GM12872 (cell line): Measurements from ENCODE around the gene NFATC1.

Experiments used
- TF ChIP-seq, protein P1 (sequence below): IDR thresholded peaks from 3 replicates; pipeline ENCODE4 v1.5.1; 2011; ENCODE audit warnings: low read depth, mild to moderate bottlenecking, low read length, moderate library complexity; ENCODE audit not compliant: insufficient read depth

Gene NFATC1

DNA sequence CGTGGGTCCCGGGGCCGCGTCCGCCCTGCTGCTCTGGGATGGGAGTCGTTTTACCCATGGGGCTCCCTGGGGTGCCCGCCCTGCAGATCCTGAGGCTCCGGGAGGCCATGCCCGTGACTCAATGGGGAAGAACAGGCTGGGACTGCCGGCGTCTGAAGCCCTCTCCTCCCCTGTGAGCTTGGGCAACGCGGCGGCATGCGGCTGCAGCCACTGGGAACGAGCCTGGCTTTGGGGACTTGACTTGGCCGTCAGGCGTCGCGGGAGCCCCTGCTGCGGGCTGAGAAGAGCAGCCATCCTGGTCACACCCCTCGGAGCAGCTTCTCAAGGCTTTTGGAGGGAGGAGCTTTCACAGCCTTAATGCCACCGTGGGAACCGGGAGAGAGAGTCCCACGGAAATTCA, 157.0 kb downstream of the NFATC1 start:
- TF ChIP-seq, protein P1, sequence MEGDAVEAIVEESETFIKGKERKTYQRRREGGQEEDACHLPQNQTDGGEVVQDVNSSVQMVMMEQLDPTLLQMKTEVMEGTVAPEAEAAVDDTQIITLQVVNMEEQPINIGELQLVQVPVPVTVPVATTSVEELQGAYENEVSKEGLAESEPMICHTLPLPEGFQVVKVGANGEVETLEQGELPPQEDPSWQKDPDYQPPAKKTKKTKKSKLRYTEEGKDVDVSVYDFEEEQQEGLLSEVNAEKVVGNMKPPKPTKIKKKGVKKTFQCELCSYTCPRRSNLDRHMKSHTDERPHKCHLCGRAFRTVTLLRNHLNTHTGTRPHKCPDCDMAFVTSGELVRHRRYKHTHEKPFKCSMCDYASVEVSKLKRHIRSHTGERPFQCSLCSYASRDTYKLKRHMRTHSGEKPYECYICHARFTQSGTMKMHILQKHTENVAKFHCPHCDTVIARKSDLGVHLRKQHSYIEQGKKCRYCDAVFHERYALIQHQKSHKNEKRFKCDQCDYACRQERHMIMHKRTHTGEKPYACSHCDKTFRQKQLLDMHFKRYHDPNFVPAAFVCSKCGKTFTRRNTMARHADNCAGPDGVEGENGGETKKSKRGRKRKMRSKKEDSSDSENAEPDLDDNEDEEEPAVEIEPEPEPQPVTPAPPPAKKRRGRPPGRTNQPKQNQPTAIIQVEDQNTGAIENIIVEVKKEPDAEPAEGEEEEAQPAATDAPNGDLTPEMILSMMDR, result no peak

DNA sequence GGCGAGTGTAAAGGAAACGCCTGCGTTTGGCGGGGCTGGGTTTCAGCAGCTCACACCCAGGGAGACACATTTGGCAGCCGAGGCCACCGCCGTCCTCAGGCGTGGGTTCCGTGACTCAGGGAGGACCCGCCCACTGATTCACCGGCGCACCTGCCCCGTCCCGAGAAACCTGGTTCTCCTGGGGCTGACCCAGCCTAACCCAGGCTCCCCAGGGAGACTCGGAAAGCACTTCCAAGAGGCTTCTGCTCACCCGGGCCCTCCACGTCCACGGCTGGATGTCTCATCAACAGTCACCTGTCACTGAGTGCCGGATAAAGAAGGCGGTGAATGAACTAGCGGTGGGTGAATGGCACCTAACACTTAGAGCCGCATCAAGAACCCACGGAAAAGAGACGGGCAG, 157.4 kb downstream of the NFATC1 start:
- TF ChIP-seq, protein P1, result no peak

DNA sequence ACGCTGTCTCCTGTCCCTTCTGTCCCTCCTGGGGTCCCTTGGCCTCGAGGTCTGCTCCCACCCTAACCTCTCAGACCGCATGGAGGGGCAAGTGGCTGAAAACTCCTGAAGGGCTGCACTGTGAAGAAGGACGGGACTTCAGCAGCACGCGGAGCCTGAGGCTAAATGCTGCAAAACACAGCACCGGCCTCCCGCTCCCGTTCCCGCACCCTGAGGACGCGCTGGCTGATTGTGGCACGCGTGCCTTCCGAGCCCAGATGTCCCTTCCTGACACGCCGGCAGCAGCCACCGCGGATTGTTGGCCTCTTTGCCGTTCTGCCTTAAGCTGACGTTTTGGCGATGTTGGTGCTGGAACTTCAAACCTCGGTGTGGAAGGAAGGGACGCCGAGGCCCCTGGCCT, 158.0 kb downstream of the NFATC1 start:
- TF ChIP-seq, protein P1, result no peak

DNA sequence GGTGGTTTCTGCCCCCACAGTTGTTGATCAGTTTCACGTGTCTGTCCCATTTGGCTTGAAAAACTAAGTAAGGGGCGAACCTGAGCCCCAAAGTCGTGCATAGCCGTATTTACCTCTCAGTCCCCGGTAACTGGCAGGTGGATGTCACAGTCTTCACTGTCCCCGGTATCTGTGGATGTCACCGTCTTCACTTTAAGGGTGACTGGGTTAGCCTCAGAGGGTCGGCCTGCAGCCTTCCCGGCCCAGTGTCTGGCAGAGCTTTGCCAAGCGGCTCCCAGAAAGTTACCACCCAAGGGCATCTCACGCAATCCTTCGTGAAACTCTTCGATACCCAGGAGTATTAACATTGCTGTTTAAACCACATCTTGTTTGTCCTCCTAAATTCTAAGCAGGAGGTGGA, 158.6 kb downstream of the NFATC1 start:
- TF ChIP-seq, protein P1, result no peak

DNA sequence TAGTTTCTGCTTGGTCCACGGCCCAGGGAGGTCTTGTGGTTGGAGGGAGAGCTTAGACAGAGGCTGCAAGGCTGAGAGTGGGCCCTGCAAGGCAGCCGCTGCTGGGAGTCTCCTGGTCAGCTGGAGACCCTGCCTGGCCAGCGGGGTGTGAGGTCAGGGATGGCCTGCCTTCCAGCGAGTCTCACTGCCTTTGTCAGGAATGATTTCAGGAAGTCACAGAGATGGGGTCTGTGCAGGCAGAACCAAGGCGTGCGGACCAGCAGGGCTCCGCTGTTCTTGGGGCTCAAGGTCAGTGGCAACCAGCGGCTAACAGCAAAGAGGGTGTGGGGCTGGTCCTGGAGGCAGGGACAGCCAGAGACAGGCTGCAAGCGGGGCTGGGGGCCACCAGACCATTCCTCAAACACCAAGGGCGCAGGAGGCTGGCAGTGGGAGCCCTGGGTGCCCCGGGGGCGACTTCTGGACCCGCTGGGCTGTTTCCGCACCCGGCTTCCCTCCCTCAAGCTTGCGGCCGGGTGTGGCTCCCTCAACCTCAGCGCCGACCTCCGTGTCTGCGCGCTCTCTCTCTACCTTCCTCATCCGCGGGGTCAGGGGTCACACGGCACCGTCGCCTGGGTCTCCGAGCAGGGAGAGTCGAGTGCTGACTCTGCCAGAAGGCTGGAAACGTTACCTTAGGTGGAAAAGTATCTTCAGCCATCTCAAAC, 159.4 kb downstream of the NFATC1 start:
- TF ChIP-seq, protein P1, result no peak

DNA sequence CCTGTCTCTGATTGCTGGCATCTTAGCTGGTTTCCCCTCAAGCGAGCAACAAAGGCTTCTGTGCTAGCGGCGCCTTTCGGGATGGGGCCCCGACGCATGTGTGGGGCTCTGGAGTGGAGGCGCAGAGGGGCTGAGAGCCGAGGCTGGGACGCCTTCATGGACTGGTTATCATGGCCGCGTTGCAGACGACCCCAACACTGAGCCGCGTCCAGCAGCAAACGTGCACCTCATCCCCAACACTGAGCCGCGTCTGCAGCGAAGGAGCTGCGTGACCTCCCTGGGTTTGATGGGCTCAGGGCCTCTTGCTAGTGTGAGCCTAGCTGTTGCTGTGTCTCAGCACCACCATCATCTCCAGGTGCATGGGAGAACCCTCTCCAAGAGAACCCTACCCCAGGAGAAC, 160.2 kb downstream of the NFATC1 start:
- TF ChIP-seq, protein P1, result no peak

DNA sequence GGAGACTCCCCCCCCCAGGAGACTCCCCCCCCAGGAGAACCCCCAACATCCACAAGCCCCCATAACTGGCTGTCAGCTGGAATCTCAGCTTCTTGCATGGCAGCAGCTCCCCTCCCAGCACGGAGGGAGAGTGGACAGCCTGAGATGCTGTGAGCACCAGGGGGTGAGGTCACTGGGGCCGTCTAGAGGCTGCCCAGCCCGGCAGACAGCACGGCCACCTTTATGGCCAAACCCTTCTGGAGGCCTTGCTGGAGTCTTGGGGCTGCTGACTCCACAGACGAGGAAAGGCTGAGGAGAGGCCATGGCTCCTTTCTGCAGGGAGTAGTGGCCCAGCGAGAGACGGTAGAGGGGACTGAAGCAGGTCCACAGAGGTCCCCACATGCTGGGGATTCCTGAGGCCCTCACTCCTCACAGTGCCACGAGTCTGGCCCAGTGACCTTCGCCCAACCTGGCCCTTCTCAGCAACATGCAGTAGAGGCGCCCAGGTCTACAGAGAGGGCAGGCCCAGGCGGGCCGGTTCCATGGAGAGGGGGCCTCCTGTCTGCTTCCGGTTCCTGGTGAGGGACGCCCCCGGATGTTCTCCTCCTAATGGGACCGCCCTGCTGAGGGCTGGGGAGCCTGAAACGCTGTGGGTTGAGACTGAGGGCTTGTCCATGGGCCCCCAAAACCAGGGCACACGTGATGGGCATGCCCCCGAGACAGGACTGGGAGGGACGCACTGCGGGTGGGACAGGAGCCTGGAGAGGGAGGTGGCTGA, 161.3 kb downstream of the NFATC1 start:
- TF ChIP-seq, protein P1, result no peak
